H9 (cell line): ENCODE data around the gene CD320. TPM values are rescaled to one million over a fixed set of nuclear protein-coding genes. Genes with fewer than 3 reads are reported as not detected.

ENCODE experiments used
- DNase-seq: peaks from one replicate; pipeline ENCODE4 v3.0.0-alpha.2; 2017
- H2AFZ ChIP-seq: one replicate; pipeline ENCODE4 v1.6.1; 2013; ENCODE audit warnings: mild to moderate bottlenecking, low read length, control low read depth, moderate library complexity
- H2AK5ac ChIP-seq: 2 replicates; pipeline ENCODE4 v1.6.1; 2013; ENCODE audit warnings: low read length, control low read depth, mixed read lengths; ENCODE audit not compliant: insufficient read length
- H2BK120ac ChIP-seq: one replicate; pipeline ENCODE4 v1.6.1; 2013; ENCODE audit warnings: low read depth, mild to moderate bottlenecking, low read length, control low read depth, inconsistent platforms; ENCODE audit not compliant: poor library complexity, severe bottlenecking
- H2BK12ac ChIP-seq: 2 replicates; pipeline ENCODE4 v1.6.1; 2013; ENCODE audit warnings: low read length, control low read depth, mixed read lengths, low read depth; ENCODE audit not compliant: insufficient read length
- H2BK15ac ChIP-seq: 2 replicates; pipeline ENCODE4 v1.6.1; 2013; ENCODE audit warnings: low read depth, low read length, control low read depth
- H2BK20ac ChIP-seq: one replicate; pipeline ENCODE4 v1.6.1; 2013; ENCODE audit warnings: low read depth, mild to moderate bottlenecking, low read length, control low read depth, inconsistent platforms; ENCODE audit not compliant: poor library complexity, severe bottlenecking
- H2BK5ac ChIP-seq: 2 replicates; pipeline ENCODE4 v1.6.1; 2013; ENCODE audit warnings: low read length, control low read depth, mixed read lengths; ENCODE audit not compliant: insufficient read length
- H3K14ac ChIP-seq: 2 replicates; pipeline ENCODE4 v1.6.1; 2013; ENCODE audit warnings: low read length, control low read depth; ENCODE audit not compliant: insufficient read depth
- H3K18ac ChIP-seq: 2 replicates; pipeline ENCODE4 v1.6.1; 2013; ENCODE audit warnings: low read depth, mild to moderate bottlenecking, mixed read lengths, low read length, control low read depth; ENCODE audit not compliant: insufficient read length
- H3K23ac ChIP-seq: 2 replicates; pipeline ENCODE4 v1.6.1; 2013; ENCODE audit warnings: low read length, control low read depth, mixed read lengths, low read depth; ENCODE audit not compliant: insufficient read length
- H3K23me2 ChIP-seq: 2 replicates; pipeline ENCODE4 v1.6.1; 2013; ENCODE audit warnings: low read depth, mild to moderate bottlenecking, mixed read lengths, low read length, control low read depth; ENCODE audit not compliant: insufficient read length, poor library complexity, severe bottlenecking
- H3K27ac ChIP-seq: 2 replicates; pipeline ENCODE4 v1.5.1; 2013; ENCODE audit warnings: low read length, control low read depth, mixed read lengths, low read depth; ENCODE audit not compliant: insufficient read length
- H3K27me3 ChIP-seq: 2 replicates; pipeline ENCODE4 v1.6.1; 2013; ENCODE audit warnings: low read length, control low read depth, inconsistent platforms; ENCODE audit not compliant: insufficient read depth
- H3K4ac ChIP-seq: 2 replicates; pipeline ENCODE4 v1.6.1; 2013; ENCODE audit warnings: low read depth, mild to moderate bottlenecking, control low read depth, inconsistent platforms, low read length, moderate library complexity
- H3K4me1 ChIP-seq: 2 replicates; pipeline ENCODE4 v1.6.1; 2013; ENCODE audit warnings: low read length, control low read depth, inconsistent platforms; ENCODE audit not compliant: insufficient read depth
- H3K4me2 ChIP-seq: 2 replicates; pipeline ENCODE4 v1.6.1; 2013; ENCODE audit warnings: low read length, control low read depth, mixed read lengths; ENCODE audit not compliant: insufficient read length, insufficient read depth
- H3K56ac ChIP-seq: 2 replicates; pipeline ENCODE4 v1.6.1; 2013; ENCODE audit warnings: low read depth, mild to moderate bottlenecking, mixed read lengths, low read length, control low read depth; ENCODE audit not compliant: insufficient read length
- H3K79me1 ChIP-seq: 2 replicates; pipeline ENCODE4 v1.6.1; 2013; ENCODE audit warnings: low read depth, mild to moderate bottlenecking, moderate library complexity, low read length, control low read depth, inconsistent platforms; ENCODE audit not compliant: insufficient read depth, poor library complexity, severe bottlenecking
- H3K79me2 ChIP-seq: 2 replicates; pipeline ENCODE4 v1.6.1; 2013; ENCODE audit warnings: low read length, control low read depth, inconsistent platforms; ENCODE audit not compliant: insufficient read depth
- H3K9ac ChIP-seq: 2 replicates; pipeline ENCODE4 v1.6.1; 2013; ENCODE audit warnings: low read length, control low read depth, mixed read lengths; ENCODE audit not compliant: insufficient read length; ENCODE audit errors: extremely low read depth
- H3K9me3 ChIP-seq: one replicate; pipeline ENCODE4 v1.6.1; 2013; ENCODE audit warnings: low read depth, low read length, inconsistent platforms; ENCODE audit not compliant: control insufficient read depth
- H3T11ph ChIP-seq: one replicate; pipeline ENCODE4 v1.6.1; 2013; ENCODE audit warnings: mild to moderate bottlenecking, low read length, control low read depth, inconsistent platforms
- H4K20me1 ChIP-seq: one replicate; pipeline ENCODE4 v1.6.1; 2013; ENCODE audit not compliant: control insufficient read depth, insufficient read length, insufficient read depth
- H4K5ac ChIP-seq: 2 replicates; pipeline ENCODE4 v1.6.1; 2013; ENCODE audit warnings: low read depth, mild to moderate bottlenecking, mixed read lengths, low read length, control low read depth; ENCODE audit not compliant: insufficient read length
- H4K8ac ChIP-seq: replicated peaks from 2 replicates; pipeline ENCODE4 v1.6.1; 2013; ENCODE audit warnings: low read length, control low read depth, mixed read lengths, low read depth; ENCODE audit not compliant: insufficient read length
- H4K91ac ChIP-seq: 2 replicates; pipeline ENCODE4 v1.6.1; 2013; ENCODE audit warnings: low read depth, mild to moderate bottlenecking, moderate library complexity, mixed read lengths, low read length, control low read depth; ENCODE audit not compliant: insufficient read length
- H3K27ac Mint-ChIP-seq, 3 experiments: 2 replicates in 2 of 3; 3 replicates in 1 of 3; pipeline ENCODE4 v1.8.0; 2020 to 2021; ENCODE audit warnings: mixed read lengths in 3 of 3, mild to moderate bottlenecking in 1 of 3, moderate library complexity in 1 of 3
- H3K27me3 Mint-ChIP-seq: 2 replicates; pipeline ENCODE4 v1.8.0; 2021; ENCODE audit warnings: low read depth, mild to moderate bottlenecking, moderate library complexity, mixed read lengths
- H3K36me3 Mint-ChIP-seq, 3 experiments: 2 replicates in 2 of 3; 3 replicates in 1 of 3; pipeline ENCODE4 v1.8.0; 2020 to 2021; ENCODE audit warnings: low read depth in 3 of 3, mixed read lengths in 3 of 3; ENCODE audit not compliant: insufficient read depth in 1 of 3
- H3K4me1 Mint-ChIP-seq, 2 experiments: 2 replicates each; pipeline ENCODE4 v1.8.0; 2020; ENCODE audit warnings: mixed read lengths in 2 of 2
- H3K4me3 Mint-ChIP-seq, 2 experiments: 2 replicates in 1 of 2; 3 replicates in 1 of 2; pipeline ENCODE4 v1.8.0; 2020 to 2021; ENCODE audit warnings: mild to moderate bottlenecking in 2 of 2, mixed read lengths in 2 of 2, moderate library complexity in 1 of 2
- H3K9me3 Mint-ChIP-seq, 2 experiments: 2 replicates in 1 of 2; 3 replicates in 1 of 2; pipeline ENCODE4 v1.8.0; 2020; ENCODE audit warnings: mild to moderate bottlenecking in 2 of 2, mixed read lengths in 2 of 2, moderate library complexity in 1 of 2
- CTCF ChIP-seq: fragments of 200-600 bp; sonication (generic); conservative IDR thresholded peaks from 3 replicates; pipeline ENCODE4 v1.8.0; 2021; ENCODE audit warnings: antibody characterized with exemption, mild to moderate bottlenecking
- WGBS: extraction: QIAGEN DNeasy Blood & Tissue Kit; methylation state at CpG from one replicate; pipeline ENCODE4 v1.1.7; 2013; ENCODE audit warnings: missing lambda C conversion rate, low lambda C conversion rate, mixed read lengths; ENCODE audit not compliant: insufficient read length; ENCODE audit errors: extremely low coverage; 5-methylcytosine and 5-hydroxymethylcytosine counted together
- total RNA-seq: library from RNA; stranded (reverse); gene quantifications from 2 replicates; pipeline ENCODE4 v1.2.1, GENCODE V29; 2021

Gene CD320
- total RNA-seq, 1 experiment from 2014 or later, result 72.1 TPM

GRCh38 chr19:8342684-8343482 lies 34.7 kb upstream of the CD320 start, which contains the start of gene KANK3:
Gene KANK3, minus strand, starts transcription at chr19:8343262. Its CDS starts 5,434 bp downstream, at chr19:8337828.
- no peaks in the 10 kb centered on the region for H3K9me3 Mint-ChIP-seq
- peaks cover 4% of the 10 kb centered on the region for H3K23me2 ChIP-seq
- H3K4me1 ChIP-seq, result no peaks in the 10 kb centered on the region; the same call in 1 of the 2 replicates
- H2BK15ac ChIP-seq, result no peak within 1 kb of the TSS; the same call in 1 of the 2 replicates
- no peaks in the 10 kb centered on the region for H3K79me1 ChIP-seq
- peaks cover 15 to 22% of the 10 kb centered on the region in 2 experiments for H3K4me1 Mint-ChIP-seq
- H3K9me3 ChIP-seq, result no peaks in the 10 kb centered on the region
- no peak within 1 kb of the TSS for H2BK20ac ChIP-seq
- no peaks in the 10 kb centered on the region for H3K27me3 ChIP-seq
- H3K36me3 Mint-ChIP-seq, result peaks cover 0 to 2% (median 0%) of the 10 kb centered on the region in 3 experiments; a peak in 2 of 7 replicates
- no peak within 1 kb of the TSS for H4K8ac ChIP-seq
- H3K18ac ChIP-seq, result peak within 1 kb of the TSS; percentile 32
- H3K27ac ChIP-seq, result no peak within 1 kb of the TSS
- peak within 1 kb of the TSS; percentile 66 for H3K4me2 ChIP-seq
- H2BK12ac ChIP-seq, result no peak within 1 kb of the TSS
- H3K14ac ChIP-seq, result peak within 1 kb of the TSS; percentile 42; the same call in 1 of the 2 replicates
- no peak within 1 kb of the TSS for H2AK5ac ChIP-seq
- peak; percentile 99 for DNase-seq
- peak within 1 kb of the TSS; percentile 65 to 75 for H3K4me3 Mint-ChIP-seq
- H4K91ac ChIP-seq, result no peak within 1 kb of the TSS
- WGBS, result no CpG with 5 or more reads among the region's 65 CpGs
- H4K5ac ChIP-seq, result no peak within 1 kb of the TSS
- peak within 1 kb of the TSS; percentile 30 for H3K9ac ChIP-seq
- H3K4ac ChIP-seq, result no peak within 1 kb of the TSS
- no peaks in the 10 kb centered on the region for H4K20me1 ChIP-seq
- H2BK120ac ChIP-seq, result no peak within 1 kb of the TSS
- no peak within 1 kb of the TSS for H3T11ph ChIP-seq
- H3K79me2 ChIP-seq, result no peaks in the 10 kb centered on the region
- no peak within 1 kb of the TSS for H2AFZ ChIP-seq
- no peak for TF ChIP-seq CTCF
- no peak within 1 kb of the TSS for H3K56ac ChIP-seq
- peaks cover 25% of the 10 kb centered on the region for H3K27me3 Mint-ChIP-seq
- no peak within 1 kb of the TSS for H3K23ac ChIP-seq
- H3K27ac Mint-ChIP-seq, result no peak within 1 kb of the TSS
- H2BK5ac ChIP-seq, result no peak within 1 kb of the TSS
